Measurements from ENCODE around the gene PREX1.

Gene PREX1

DNA sequence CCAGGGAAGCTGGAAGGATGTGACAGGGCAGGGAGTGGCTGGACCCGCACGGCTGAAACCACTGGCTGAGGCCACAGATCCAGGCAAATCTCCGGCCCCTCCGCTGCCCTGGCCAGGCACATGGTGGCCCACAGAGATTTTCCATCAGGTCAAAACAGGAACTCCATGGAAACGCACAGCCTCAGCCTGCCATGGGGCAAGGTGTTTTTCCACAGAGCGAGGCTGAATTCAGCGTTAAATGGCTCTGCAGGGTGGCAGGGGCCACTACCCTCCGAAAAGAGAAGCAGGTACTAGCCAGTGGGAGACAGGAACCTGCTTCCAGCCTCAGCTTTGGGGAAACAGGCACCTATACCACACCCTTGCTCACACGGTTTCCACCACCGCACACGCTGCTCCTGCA is 53.1 kb downstream of the PREX1 start:
- Mint-ChIP-seq H3K4me3 (no peak overlapping the region), H3K9me3 (peaks cover 3% of the 10 kb centered on the region), H3K27ac (peak overlapping the region; percentile 77), H3K4me1 (ENCODE audit: low read depth) (peaks cover 90% of the 10 kb centered on the region), H3K36me3 (ENCODE audit: low read depth) (peaks cover 42% of the 10 kb centered on the region), H3K27me3 (no peaks in the 10 kb centered on the region)

DNA sequence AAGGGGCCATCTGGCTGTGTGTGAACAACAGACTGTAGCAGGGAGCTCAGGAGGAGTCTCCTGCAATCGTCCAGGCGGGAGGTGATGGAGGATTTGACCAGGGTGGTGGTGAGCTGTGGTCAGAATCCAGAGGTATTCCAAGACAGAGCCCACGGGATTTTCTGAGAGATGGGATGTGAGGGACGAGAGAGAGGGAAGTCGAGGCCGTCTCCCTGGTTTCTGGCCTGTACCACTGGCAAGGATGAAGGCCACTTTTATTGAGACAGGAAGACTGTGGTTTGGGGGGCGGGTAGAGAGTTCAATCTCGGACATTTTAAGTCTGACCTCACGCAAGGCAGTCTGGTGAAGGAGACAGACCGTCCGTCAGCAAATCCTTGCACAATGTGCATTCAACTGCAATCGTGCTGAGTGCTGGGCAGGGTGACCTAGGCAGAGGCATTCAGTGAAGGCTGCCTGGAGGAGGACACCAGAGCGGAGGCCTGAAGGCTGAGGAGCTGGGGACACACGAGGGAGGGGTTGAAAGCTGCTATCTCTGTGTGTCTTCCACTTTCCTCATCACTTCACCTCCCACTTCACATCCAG is 53.9 kb downstream of the PREX1 start:
- Mint-ChIP-seq H3K4me3 (peak overlapping the region; percentile 23), H3K4me1 (ENCODE audit: low read depth) (peaks cover 96% of the 10 kb centered on the region)

DNA sequence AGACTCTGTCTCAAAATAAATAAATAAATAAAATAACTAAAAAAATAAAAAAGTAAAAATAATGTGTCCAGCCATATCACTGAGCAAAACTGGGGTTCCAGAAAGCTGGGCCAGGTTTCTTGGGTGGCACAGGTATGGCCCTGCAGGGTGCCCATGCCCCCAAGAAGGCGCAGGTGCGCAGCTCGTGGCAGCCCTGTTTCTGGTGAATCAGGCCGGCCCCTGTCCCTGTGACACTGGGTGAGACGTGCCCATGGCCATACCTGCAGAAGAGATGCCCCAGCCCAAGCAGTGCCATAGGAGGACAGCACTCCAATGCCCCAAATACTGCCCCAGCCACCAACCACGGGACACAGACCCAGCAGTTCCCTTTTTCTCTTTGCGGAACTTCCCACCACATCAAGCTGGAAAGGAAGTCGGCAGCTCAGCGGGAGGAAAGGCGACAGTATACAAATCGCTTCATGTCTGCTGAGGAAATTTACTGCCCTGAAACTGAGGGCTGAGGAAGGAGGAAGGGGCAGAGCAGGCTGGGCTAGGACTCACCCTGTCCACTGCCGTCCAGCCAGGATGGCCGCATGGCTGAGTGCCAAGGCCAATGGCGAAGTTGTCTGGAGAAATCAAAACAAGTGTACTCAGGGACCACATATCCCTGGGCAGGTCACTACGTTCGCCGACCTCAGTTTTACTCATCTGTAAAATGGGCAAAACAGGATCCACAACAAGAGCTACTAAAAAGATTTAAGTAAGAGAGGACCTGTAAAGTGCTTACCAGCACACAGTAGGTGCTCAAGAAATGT is 55.4 kb downstream of the PREX1 start:
- H3K4me1 Mint-ChIP-seq (ENCODE audit: low read depth) = peaks cover 98% of the 10 kb centered on the region
- no peaks in the 10 kb centered on the region for H3K27me3 Mint-ChIP-seq
- peak overlapping the region; percentile 84 for H3K27ac Mint-ChIP-seq
- peak overlapping the region; percentile 52 for H3K4me3 Mint-ChIP-seq
- H3K9me3 Mint-ChIP-seq = no peaks in the 10 kb centered on the region
- H3K36me3 Mint-ChIP-seq (ENCODE audit: low read depth) = peaks cover 46% of the 10 kb centered on the region

More for the DNA sequence above, 53.9 kb downstream of the PREX1 start:
- Mint-ChIP-seq H3K9me3 (no peaks in the 10 kb centered on the region), H3K27me3 (no peaks in the 10 kb centered on the region), H3K27ac (peak overlapping the region; percentile 89), H3K36me3 (ENCODE audit: low read depth) (peaks cover 42% of the 10 kb centered on the region)

DNA sequence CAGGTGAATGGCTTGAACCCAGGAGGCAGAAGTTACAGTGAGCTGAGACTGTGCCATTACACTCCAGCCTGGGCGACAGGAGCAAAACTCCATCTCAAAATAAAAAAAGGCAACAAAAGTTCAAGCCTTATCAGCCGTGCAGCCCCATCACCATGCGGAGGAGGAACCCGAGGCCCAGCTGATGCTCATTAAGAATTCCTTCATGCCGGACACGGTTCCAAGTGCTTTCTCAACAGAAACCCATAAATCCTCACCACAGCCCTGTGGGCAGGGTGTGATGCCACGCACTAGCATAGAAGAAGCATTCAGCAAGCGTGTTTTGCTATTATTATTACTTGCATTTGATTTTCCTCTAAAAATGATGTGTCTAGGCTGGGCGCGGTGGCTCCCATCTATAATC is 56.3 kb downstream of the PREX1 start:
- Mint-ChIP-seq H3K4me3 (no peak overlapping the region), H3K4me1 (ENCODE audit: low read depth) (peaks cover 98% of the 10 kb centered on the region), H3K27ac (no peak overlapping the region), H3K27me3 (no peaks in the 10 kb centered on the region), H3K36me3 (ENCODE audit: low read depth) (peaks cover 44% of the 10 kb centered on the region), H3K9me3 (no peaks in the 10 kb centered on the region)

DNA sequence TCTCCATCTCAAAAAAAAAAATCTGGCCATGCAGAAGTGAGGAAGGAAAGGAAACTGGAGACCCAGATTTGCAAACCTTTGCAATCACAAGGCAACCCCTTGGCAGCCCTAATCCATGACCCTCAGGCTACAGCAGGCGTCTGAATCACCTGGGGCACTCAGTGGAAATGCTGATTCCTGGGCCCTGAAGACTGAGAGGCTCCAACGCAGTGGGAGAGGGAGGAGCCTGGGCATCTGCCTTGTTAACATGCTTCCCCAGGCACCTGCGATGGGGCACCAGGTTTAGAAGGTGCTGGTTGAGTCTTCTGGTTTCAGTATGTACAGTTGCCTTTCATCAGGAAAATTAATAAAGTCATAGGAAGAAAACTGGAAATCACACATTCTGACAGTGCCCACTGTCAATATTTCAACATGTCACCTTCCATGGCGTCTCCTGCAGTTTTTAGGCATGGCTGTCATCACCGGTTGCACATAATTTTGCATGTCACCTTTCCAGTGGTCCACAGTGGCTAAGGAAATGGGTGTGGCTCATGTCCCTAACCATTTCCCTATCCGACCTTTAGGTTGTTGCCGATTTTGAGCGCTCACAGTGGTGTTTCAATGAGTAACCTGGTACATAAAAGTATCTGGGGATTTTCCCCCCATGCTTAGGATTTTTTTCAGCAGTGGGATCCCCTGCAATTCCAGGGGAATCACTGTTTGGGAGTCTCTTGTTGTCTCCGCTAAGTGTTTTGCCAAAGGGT is 56.9 kb downstream of the PREX1 start:
- peak overlapping the region; percentile 99 for H3K27ac Mint-ChIP-seq
- H3K9me3 Mint-ChIP-seq = no peaks in the 10 kb centered on the region
- H3K27me3 Mint-ChIP-seq = no peaks in the 10 kb centered on the region
- no peak overlapping the region for H3K4me3 Mint-ChIP-seq
- peaks cover 100% of the 10 kb centered on the region for H3K4me1 Mint-ChIP-seq (ENCODE audit: low read depth)
- H3K36me3 Mint-ChIP-seq (ENCODE audit: low read depth) = peaks cover 46% of the 10 kb centered on the region

DNA sequence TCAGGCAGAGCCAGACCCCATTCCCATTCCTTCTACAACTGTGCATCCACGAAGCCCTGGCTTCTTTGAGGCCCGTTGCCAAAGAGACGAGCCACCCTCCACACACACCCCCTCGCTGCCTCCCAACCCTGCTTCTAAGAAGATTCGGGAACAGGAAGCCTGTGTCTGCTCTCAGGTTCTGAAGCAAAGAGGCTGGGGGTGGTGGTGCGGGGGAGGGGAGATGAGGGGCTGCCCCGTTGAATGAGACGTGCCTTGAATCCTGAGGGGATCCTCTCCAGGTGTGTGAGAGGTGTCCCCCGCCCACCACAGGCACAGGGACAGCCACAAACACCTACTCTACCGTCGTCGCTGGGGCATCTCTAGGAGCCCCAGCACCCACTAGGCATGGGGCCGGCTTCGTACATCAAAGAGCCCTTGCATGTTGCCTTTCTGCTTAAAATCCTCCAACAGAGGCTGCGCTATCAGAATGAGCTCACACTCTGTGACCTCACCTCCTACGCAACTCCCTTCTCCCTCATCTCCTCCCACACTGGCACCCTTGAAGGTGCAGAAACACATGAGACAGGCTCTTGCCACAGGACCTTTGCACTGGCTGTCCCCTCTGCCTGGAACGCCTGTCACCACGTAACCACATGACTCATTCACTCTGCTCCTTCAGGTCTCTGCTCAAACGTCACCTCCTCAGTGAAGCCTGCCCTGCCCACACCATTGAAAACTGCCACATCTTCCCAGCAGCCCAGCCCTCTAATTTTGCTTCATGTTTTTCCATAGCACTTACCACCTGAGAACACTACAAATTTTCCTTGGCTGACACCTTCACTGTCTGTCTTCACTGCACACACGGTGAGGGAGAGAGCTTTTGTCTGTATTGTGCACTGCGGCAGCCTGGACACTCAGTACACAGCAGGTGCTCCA is 58.5 kb downstream of the PREX1 start:
- Mint-ChIP-seq H3K36me3 (ENCODE audit: low read depth) (peaks cover 42% of the 10 kb centered on the region), H3K9me3 (no peaks in the 10 kb centered on the region), H3K4me3 (peak overlapping the region; percentile 49), H3K4me1 (ENCODE audit: low read depth) (peaks cover 97% of the 10 kb centered on the region), H3K27me3 (no peaks in the 10 kb centered on the region), H3K27ac (peak overlapping the region; percentile 99)

DNA sequence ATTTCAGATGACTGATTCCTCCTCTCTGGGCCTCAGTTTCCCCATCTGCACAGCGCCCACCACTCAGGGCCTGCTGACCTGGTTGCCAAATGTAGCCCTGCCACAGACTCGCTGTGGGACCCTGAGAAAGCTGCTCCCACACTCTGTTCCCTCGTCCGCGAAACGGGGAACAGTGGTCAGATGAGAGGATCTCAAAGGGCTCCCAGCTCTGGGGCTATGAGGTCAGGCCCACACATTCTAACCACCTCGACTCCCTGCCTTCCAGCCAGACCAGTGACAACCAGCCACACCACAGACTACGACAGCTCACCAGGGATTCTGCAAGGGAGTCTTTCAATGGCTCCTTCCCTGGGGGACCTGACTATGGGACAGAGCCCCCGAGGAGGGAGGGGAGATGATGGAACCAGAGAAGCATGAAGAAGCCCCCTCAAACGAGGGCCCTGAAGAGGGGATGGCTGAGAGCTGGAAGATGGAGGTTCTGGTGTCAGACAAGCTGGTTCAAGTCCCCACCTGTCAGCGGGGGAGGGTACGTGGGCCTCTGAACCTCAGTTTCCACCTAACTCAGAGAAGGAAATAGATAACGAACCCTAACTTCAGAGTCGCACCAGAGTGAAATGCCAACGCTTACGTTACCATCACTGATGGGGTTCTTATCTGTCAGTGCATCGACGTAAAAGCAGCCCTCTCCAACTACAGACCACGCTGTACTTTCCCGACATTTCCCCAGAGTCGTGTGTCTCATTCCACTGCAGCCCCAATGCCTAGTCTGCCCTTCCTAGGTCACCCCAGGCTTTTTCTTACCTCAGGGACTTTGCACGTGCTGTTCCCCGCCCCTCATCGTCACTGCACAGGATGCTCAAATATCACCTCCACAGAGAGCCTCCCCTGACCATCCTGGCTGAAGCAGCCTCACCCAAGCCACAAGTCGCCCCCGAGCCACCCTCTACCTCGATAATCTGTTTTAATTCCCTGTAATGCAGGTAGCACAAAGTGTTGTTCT is 60.5 kb downstream of the PREX1 start:
- Mint-ChIP-seq H3K36me3 (ENCODE audit: low read depth) (peaks cover 42% of the 10 kb centered on the region), H3K4me3 (peak overlapping the region; percentile 48), H3K9me3 (no peaks in the 10 kb centered on the region), H3K4me1 (ENCODE audit: low read depth) (peaks cover 96% of the 10 kb centered on the region), H3K27me3 (no peaks in the 10 kb centered on the region), H3K27ac (peak overlapping the region; percentile 99)

DNA sequence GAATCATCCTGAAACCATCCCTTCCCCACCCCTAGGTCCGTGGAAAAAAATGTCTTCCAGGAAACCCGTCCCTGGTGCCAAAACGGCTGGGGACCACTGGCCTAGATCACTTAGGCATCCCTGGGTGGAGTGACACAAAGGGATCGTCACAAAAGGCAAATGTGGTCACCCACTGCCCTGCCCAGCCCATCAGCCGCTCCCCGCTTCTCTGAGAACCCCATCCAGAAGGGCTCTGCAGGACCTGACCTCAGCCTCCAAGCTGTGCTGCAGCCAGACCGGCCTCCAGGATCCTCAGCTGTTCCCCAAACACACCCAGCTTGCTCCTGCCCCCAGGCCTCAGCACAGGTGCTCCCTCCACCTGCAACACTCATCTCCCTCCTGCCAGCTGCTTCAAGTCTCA is 61.6 kb downstream of the PREX1 start:
- no peaks in the 10 kb centered on the region for H3K9me3 Mint-ChIP-seq
- peaks cover 96% of the 10 kb centered on the region for H3K4me1 Mint-ChIP-seq (ENCODE audit: low read depth)
- no peak overlapping the region for H3K4me3 Mint-ChIP-seq
- H3K27me3 Mint-ChIP-seq = no peaks in the 10 kb centered on the region
- peak overlapping the region; percentile 99 for H3K27ac Mint-ChIP-seq
- peaks cover 45% of the 10 kb centered on the region for H3K36me3 Mint-ChIP-seq (ENCODE audit: low read depth)

DNA sequence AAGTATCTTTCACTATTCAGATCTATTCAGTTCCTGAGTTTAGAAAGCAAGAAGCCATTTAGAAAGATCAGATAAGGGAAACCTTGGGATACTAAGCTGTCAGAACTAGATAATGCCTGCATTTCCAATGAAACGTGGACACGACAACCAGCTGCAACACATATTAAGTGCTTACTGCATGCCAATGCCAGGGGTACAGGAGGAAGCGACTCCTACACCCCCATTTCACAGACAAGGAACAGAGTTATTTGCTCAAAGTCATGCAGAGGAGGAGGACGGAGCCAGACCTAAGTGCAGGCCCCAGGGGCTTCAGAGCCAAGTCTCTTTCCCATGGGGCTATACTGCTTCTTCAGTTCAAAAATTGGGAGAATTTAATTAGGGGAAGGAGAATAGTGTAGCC is 62.4 kb downstream of the PREX1 start:
- Mint-ChIP-seq H3K27ac (peak overlapping the region; percentile 83), H3K4me3 (no peak overlapping the region), H3K27me3 (no peaks in the 10 kb centered on the region), H3K4me1 (ENCODE audit: low read depth) (peaks cover 96% of the 10 kb centered on the region), H3K9me3 (no peaks in the 10 kb centered on the region), H3K36me3 (ENCODE audit: low read depth) (peaks cover 49% of the 10 kb centered on the region)

DNA sequence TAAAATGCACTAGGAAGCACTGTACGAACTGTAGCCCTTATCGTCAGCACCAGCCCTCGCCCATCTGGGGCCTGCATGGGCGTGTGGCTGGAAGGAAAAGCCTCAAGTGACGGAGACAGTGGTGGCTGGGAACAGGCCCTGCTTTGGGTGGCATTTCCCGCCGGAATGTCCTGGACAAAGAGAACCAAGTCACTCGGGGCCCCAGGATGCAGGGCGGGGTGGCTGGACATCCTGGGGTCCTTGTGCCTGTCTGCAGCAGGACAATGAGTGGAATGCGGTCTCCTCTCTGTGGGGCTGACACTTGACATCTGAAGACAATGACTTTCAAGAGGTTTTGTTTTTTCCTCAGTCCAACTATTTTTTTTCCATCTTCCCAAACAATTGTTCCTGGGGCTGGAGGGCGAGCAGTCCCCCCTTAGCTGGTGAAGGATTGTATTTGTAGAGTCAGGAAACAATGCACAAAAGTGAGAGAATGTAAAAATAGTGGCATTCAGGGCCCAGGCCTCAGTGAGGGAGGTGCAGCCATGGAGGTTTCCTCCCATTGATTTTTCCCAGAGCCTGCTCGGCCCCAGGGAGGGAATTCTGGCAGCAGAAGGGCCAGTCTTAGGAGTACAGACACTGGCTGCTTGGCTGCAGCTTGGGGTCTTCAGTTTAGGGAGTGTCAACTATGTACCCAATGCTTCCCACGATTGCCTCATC is 64.4 kb downstream of the PREX1 start:
- H3K27ac Mint-ChIP-seq = peak overlapping the region; percentile 97
- H3K4me3 Mint-ChIP-seq = no peak overlapping the region
- peaks cover 96% of the 10 kb centered on the region for H3K4me1 Mint-ChIP-seq (ENCODE audit: low read depth)
- no peaks in the 10 kb centered on the region for H3K27me3 Mint-ChIP-seq
- no peaks in the 10 kb centered on the region for H3K9me3 Mint-ChIP-seq
- H3K36me3 Mint-ChIP-seq (ENCODE audit: low read depth) = peaks cover 45% of the 10 kb centered on the region

DNA sequence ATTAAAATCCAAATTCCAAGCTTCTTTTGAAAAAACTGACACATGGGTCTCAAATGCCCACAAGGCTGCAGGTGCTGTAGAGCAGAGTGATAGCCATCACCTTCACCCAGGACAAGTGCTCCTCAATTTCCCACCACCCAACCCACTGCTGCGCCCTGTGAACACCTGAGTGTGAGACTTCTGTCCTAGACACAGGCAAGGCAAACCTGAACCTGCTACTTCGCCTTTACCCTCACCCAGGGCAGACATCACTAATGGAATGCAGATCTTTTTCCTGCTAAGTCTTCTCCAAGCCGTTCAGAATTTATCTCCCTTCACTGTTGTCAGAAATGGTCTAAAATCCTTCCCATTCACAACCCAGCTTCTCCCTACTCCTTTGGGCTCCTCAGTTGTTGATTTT is 65.9 kb downstream of the PREX1 start:
- H3K27me3 Mint-ChIP-seq = no peaks in the 10 kb centered on the region
- peaks cover 4% of the 10 kb centered on the region for H3K9me3 Mint-ChIP-seq
- H3K4me3 Mint-ChIP-seq = peak overlapping the region; percentile 74
- H3K4me1 Mint-ChIP-seq (ENCODE audit: low read depth) = peaks cover 96% of the 10 kb centered on the region
- peak overlapping the region; percentile 97 for H3K27ac Mint-ChIP-seq
- peaks cover 49% of the 10 kb centered on the region for H3K36me3 Mint-ChIP-seq (ENCODE audit: low read depth)

DNA sequence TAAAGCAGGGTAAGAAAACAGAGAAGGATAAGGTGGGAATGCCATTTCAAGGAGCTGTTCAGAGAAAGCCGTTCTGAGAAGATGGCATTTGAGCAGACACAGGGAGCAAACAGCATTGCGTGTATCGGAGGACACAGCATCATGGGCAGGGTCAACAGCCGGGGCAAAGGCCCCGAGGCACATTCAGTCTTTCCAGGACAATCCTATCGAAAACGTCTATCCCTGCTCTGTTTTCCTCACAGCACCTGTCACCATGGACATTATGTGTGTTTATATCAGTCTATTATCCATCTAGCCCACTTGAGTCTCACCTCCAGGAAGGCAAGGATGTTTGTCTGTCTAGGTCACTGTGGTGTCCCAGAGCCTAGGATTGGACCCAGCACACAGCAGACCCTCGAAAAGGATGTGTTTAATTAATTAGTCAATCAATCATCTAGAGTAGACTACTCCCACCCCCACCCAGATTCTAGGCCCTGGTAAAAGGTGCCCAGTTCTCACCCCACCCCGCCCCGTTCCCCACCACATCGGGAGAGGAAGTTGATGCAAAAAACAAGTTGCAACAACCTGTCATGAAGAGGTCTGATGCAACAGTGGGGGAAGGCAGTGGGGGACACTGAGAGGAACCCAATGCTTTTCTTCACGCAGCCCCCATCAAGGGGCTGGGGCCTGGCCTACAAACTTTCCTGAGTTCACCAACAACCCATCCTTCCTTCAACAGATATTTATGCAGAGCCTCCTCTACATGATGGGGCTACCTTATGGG is 66.6 kb downstream of the PREX1 start:
- no peaks in the 10 kb centered on the region for H3K27me3 Mint-ChIP-seq
- peaks cover 10% of the 10 kb centered on the region for H3K9me3 Mint-ChIP-seq
- H3K27ac Mint-ChIP-seq = peak overlapping the region; percentile 97
- H3K4me1 Mint-ChIP-seq (ENCODE audit: low read depth) = peaks cover 96% of the 10 kb centered on the region
- H3K4me3 Mint-ChIP-seq = peak overlapping the region; percentile 74
- H3K36me3 Mint-ChIP-seq (ENCODE audit: low read depth) = peaks cover 52% of the 10 kb centered on the region

Data from stimulated activated naive CD8-positive, alpha-beta T cell treated with anti-CD3 and anti-CD28 coated beads, Interleukin-15, Interleukin-2, amounts not matched to agents 100 ng/mL and 50 ng/mL, for 24 hours (primary cell).